HG02884 (cell line): Measurements from ENCODE around the gene MLLT3.

Experiments used
- ATAC-seq: cut with Tn5 transposase; IDR thresholded peaks from one replicate; pipeline ENCODE4 v1.9.1; 2021; ENCODE audit warnings: mild to moderate bottlenecking, moderate library complexity; ENCODE audit not compliant: unreplicated experiment

Gene MLLT3

GRCh38 chr9:20356403-20357036 lies 265.8 kb downstream of the MLLT3 start:
- ATAC-seq, result peak; percentile 38

GRCh38 chr9:20355022-20355421 lies 267.3 kb downstream of the MLLT3 start:
- peak; percentile 66 for ATAC-seq

DNA sequence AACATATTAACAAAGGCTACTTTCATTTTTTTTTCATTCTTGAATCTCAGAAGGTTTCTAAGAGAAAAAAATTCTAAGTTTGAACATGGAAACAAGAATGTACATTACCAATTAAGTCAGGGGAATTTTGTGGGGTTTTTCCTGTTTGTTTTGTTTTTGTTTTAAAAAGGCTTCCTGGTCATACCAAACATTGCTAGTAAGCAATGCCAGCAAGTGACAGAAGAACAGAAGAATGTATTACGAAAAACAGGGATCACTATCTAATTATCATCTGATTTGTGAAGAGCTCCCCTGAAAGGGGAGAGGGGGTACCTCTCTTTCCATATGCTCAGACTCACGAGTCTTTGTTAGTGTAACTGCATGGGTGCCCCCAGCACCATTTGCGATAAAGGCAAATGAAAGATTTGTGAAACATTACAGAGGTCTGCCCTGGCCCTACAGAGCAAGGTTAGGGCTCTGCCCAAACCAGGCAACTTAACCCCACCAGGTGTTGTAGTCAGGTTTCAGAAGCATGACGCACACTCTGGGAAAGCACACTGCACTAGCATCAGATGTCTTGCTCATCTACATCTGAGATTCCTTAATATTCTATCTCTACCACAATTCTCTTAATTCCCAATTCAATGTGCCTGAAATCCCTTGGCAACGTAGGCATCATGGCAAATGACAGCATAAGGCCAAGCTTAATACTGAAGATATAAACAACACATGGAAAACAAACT lies 268.2 kb downstream of the MLLT3 start:
- ATAC-seq, result no peak

- ATAC-seq, result no peak
These were observed 268.8 kb downstream of the MLLT3 start for GRCh38 chr9:20353524-20353923.

DNA sequence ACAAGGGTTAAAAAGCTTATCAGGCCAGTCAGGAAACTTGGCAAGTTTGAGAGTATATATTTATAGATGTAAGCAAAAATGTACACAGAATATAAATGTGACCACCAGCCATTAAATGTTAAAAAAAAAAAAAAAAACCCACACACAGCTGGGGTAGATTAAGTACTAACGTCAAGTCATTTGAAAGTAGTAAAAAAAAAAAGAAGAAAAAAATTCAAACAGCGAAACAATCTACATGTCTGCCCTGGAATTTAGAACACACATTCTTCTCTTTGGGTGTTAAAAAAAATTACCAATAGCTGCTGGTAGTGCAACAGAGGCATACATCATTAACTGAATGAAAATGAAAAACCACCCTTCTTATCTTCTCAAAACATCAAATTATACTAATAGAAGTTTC lies 269.7 kb downstream of the MLLT3 start:
- no peak for ATAC-seq

DNA sequence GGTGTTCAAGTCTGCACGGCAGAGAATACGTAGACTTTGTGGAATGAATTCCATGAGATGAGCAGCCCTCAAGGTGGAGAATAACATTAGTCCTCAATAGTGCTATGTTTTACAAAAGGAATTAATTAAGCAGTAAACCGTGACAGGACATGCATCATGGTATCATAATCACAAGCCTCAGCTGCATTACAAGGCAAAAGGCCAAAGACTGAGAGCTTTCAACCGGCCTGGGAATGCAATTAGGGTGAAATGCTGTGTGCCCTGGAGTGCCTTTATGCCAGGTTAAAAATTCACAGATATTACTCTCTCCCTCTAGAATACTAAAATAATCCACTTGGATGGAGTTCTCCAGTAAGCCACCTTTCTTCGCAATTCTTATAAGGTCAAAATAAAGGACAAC lies 270.6 kb downstream of the MLLT3 start:
- no peak for ATAC-seq

- no peak for ATAC-seq
These were observed 272.7 kb downstream of the MLLT3 start for GRCh38 chr9:20349568-20349967.

DNA sequence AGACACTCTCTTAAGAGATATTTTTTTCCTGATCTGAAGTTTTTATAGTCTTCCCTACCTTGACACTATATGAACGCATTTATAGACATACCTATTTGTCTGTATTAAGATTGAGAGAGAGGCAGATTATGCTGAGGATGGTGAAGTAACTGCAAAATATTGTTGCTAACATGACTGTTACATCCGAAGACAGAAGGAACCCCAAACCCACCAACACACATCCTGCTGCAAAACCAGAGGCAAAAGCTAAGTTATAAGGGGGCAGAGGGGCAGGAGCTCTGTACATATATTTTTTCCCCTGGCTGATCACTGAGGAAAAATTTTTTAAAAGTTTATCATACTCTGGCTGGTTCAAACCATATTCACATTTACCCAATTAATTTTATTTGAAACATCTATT lies 279.0 kb downstream of the MLLT3 start:
- ATAC-seq, result no peak

DNA sequence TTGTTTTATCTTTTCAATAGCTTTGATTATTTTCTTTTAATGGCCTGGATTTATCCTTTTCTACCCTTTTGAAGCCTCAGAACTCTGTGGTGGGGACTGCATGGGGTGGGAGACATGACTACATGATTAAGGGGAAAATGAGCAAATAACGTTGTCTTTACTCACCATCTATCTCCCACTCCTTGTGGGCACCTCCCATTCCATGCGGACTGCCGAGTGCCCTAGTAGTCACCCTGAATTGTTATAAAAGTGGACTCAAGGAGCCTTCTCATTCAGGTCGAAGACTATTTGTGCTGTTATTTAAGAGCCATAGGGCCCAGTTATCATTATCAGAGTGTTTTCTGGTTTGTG lies 281.8 kb downstream of the MLLT3 start:
- no peak for ATAC-seq

GRCh38 chr9:20335668-20336332 lies 286.5 kb downstream of the MLLT3 start:
- no peak for ATAC-seq

DNA sequence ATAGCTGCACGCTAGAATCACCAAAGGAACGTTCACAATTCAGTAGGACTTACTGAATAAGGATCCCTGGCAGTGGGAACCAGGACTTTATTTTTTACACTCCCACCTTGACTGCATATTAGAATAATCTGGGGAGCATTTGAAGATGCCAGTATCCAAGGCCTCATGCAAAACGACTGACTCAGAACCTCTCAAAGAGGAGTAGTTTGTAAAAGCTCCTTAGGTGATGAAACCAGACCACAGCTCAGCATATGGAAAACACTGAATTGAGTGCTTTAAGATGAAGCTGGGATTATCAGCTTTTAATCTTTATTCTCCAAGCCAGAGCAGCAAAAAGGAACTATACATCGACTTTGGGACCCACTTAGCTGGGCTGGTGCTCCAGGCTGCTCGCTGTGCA lies 288.3 kb downstream of the MLLT3 start:
- no peak for ATAC-seq

DNA sequence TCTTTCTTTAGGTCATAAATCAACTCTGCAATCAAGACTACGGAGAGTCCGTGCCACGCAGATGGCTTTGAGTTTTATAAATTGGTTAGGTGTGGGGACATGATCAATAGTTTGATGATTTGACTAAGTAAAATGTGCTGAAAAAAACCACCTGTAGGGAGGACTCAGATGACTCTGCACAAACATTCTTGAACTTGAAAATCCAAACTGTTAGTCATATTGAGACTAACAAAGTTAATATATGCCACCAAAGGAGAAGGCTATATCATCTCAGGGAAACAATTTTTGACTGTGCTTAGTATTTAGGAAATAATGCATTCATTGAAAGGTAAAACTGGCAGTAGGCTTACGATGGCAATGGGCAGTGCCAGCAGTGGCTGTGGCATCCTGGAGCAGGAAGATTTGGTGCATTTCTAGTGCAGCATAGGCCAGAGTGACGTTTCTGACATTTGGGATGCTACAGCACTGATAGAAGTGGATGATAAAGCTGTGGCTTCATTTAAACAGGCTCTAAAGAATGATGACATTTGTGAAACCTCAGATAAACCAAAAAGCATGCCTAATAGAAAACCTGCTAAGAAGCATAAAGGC lies 291.1 kb downstream of the MLLT3 start:
- peak; percentile 75 for ATAC-seq

- no peak for ATAC-seq
These were observed 291.6 kb downstream of the MLLT3 start for GRCh38 chr9:20330688-20331087.

DNA sequence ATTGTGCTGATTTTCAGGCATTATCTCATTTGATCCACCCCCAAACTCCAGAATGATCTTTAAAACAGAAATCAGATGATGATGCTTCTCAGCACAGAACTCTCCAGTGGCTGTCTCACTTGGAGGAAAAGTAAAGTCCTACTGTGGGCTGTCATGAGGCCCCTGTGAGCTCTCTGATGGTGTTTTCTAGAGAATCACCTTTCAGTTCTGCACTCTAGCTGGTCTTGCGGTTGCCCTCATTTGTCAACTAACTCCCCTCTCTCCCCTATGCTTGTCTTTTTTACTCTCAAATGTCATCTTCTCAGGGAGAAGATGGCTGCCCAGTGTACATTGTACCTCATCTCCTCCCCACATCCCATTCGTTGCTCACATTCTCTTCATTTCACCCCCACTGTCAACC lies 295.8 kb downstream of the MLLT3 start:
- no peak for ATAC-seq

GRCh38 chr9:20325008-20325407 lies 297.3 kb downstream of the MLLT3 start:
- ATAC-seq, result no peak

DNA sequence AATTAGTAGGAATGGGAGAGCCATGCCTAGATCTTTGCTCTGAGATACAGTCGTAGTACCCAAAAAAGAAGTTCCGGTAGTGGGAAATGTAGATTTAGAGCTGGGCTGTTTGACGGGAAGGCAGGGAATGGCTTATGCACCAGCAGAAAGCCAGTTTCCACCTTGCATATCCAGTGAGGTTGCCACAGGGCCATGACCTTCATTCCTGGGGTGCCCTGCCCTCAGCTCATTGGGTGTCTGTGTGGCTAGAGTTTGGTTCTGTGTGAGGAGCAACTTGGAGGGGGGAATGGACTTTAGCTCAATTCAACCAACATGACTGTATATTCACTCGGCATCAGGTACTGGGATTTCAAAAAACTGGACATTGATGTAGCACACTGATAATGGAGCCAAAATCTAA lies 300.1 kb downstream of the MLLT3 start:
- ATAC-seq, result no peak

DNA sequence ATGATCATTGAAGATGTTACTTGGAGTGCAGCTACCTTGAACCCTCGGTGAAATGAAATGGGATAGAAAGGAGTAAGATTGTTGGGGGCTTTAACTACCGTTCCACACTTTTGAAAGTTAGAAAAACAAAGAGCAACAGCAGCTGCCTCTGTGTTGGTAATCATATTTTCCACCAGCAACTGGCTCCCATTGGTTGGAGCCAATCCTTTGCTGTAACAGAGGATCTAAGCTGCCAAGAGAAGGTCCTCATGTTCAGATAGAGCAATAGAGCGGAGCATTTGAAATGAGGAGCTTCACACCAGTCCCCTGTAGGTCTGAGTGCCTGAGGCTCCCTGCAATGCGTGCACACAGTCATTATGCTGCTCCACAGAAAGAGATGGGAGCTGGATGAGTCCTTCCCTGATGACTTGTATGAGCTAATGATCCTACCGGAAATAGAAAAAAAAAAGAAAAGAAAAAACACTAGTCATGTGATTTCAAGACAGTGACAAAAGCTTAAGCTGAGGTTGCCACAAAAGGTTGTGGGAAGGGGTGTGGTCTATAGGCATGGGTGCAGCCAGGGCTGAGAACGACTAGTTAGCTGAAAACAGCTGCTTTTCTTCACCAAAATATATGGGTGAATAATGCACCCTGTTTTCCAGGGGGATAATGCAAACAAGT lies 300.7 kb downstream of the MLLT3 start:
- ATAC-seq, result no peak

GRCh38 chr9:20320921-20321320 lies 301.4 kb downstream of the MLLT3 start:
- ATAC-seq, result no peak

GRCh38 chr9:20319641-20320337 lies 302.5 kb downstream of the MLLT3 start:
- ATAC-seq, result no peak

GRCh38 chr9:20319241-20319640 lies 303.1 kb downstream of the MLLT3 start:
- ATAC-seq, result no peak

DNA sequence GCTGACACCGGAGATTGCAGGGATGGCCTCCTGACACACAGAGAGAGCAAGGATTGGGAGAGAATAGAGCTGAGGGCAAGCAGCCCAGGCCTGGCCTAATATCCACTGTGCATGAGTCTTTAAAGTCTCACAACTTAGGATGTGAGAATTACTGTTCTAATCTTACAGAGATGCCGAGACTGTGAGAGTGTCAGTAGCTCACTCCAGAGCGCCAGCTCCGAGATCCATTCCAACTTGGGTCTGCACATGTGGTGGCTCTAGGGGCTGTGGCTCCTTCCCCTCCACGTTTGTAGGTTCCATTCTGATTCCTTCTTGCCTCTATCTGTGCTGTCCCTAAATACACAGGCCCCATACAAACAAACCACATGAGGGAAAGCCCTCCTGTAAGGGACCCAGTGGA lies 304.6 kb downstream of the MLLT3 start:
- no peak for ATAC-seq
